IMR-90 (cell line): ENCODE measurements around the gene AXL. TPM values are rescaled to one million over a fixed set of nuclear protein-coding genes. Genes with fewer than 3 reads are reported as not detected.

Experiments
- ATAC-seq: fragments of 200-7000 bp; cut with Tn5 transposase; 2 replicates; pipeline ENCODE4 v1.9.1; 2020; ENCODE audit warnings: low read depth, mild to moderate bottlenecking, moderate library complexity
- BruUV-seq: library from RNA; stranded (reverse); fragments of 400-500 nt; replicated peaks from 2 replicates; lab custom pipeline; 2021; lab: Mats Ljungman, UMichigan
- CTCF ChIA-PET: fragments of 300-600 bp; formaldehyde crosslinking; extraction: SDS; loops from one replicate; lab custom pipeline; 2021; ENCODE audit warnings: antibody characterized with exemption; lab: Yijun Ruan, JAX
- POLR2A ChIA-PET: fragments of 300-600 bp; sonication (Branson Sonifier 250); formaldehyde crosslinking; loops from one replicate; lab custom pipeline; 2022; ENCODE audit warnings: antibody characterized with exemption; ENCODE audit not compliant: unreplicated experiment; lab: Charles Lee
- DNase-seq: peaks from one replicate; pipeline ENCODE4 v3.0.0; 2013
- H2AFZ ChIP-seq: replicated peaks from 2 replicates; pipeline ENCODE3; 2013; ENCODE audit warnings: low read length, mild to moderate bottlenecking; ENCODE audit not compliant: poor library complexity
- H2AK5ac ChIP-seq: 2 replicates; pipeline ENCODE4 v1.6.1; 2013; ENCODE audit warnings: low read depth, low read length, inconsistent platforms
- H2AK9ac ChIP-seq: replicated peaks from 2 replicates; pipeline ENCODE3; 2013; ENCODE audit warnings: mild to moderate bottlenecking, low read depth, low read length, moderate library complexity; ENCODE audit not compliant: poor library complexity
- H2BK120ac ChIP-seq: 2 replicates; pipeline ENCODE4 v1.6.1; 2013; ENCODE audit warnings: low read depth, low read length, inconsistent platforms
- H2BK15ac ChIP-seq: 3 replicates; pipeline ENCODE4 v1.6.1; 2013; ENCODE audit warnings: low read depth, low read length, inconsistent platforms
- H2BK20ac ChIP-seq: 2 replicates; pipeline ENCODE4 v1.6.1; 2013; ENCODE audit warnings: low read depth, mild to moderate bottlenecking, inconsistent platforms, low read length, moderate library complexity
- H2BK5ac ChIP-seq: 2 replicates; pipeline ENCODE4 v1.6.1; 2013; ENCODE audit warnings: mild to moderate bottlenecking, low read depth, low read length, inconsistent platforms; ENCODE audit not compliant: poor library complexity, severe bottlenecking
- H3K14ac ChIP-seq: replicated peaks from 2 replicates; pipeline ENCODE4 v1.6.1; 2013; ENCODE audit warnings: low read depth, low read length, inconsistent platforms
- H3K18ac ChIP-seq: 2 replicates; pipeline ENCODE4 v1.6.1; 2013; ENCODE audit warnings: low read depth, low read length, control low read depth
- H3K23ac ChIP-seq: 2 replicates; pipeline ENCODE4 v1.6.1; 2013; ENCODE audit warnings: low read depth, low read length, inconsistent platforms
- H3K27ac ChIP-seq: 2 replicates; pipeline ENCODE4 v1.5.1; 2013; ENCODE audit warnings: mild to moderate bottlenecking, control low read depth, low read length; ENCODE audit not compliant: insufficient read depth
- H3K27me3 ChIP-seq: 2 replicates; pipeline ENCODE4 v1.6.1; 2013; ENCODE audit warnings: low read length; ENCODE audit not compliant: control insufficient read depth, insufficient read depth
- H3K36me3 ChIP-seq: 2 replicates; pipeline ENCODE4 v1.6.1; 2013; ENCODE audit warnings: low read length, mixed read lengths; ENCODE audit not compliant: control insufficient read depth, insufficient read depth
- H3K4ac ChIP-seq: 2 replicates; pipeline ENCODE4 v1.6.1; 2013; ENCODE audit warnings: low read depth, low read length, inconsistent platforms
- H3K4me1 ChIP-seq: 2 replicates; pipeline ENCODE4 v1.6.1; 2013; ENCODE audit warnings: low read length, mixed read lengths; ENCODE audit not compliant: control insufficient read depth, insufficient read depth
- H3K4me2 ChIP-seq: 2 replicates; pipeline ENCODE4 v1.6.1; 2013; ENCODE audit warnings: low read depth, mild to moderate bottlenecking, control low read depth, low read length, moderate library complexity
- H3K4me3 ChIP-seq: 2 replicates; pipeline ENCODE4 v1.5.1; 2013; ENCODE audit warnings: low read depth, mild to moderate bottlenecking, control low read depth, low read length, moderate library complexity; ENCODE audit not compliant: insufficient read depth
- H3K56ac ChIP-seq: 2 replicates; pipeline ENCODE4 v1.6.1; 2013; ENCODE audit warnings: low read length, inconsistent platforms; ENCODE audit not compliant: insufficient read depth; ENCODE audit errors: extremely low read depth
- H3K79me1 ChIP-seq, 2 experiments: 2 replicates each; pipeline ENCODE4 v1.6.1; 2013; ENCODE audit warnings: low read length in 2 of 2, inconsistent platforms in 1 of 2, low read depth in 1 of 2
- H3K9ac ChIP-seq: 2 replicates; pipeline ENCODE4 v1.6.1; 2013; ENCODE audit warnings: low read depth, low read length, control low read depth
- H3K9me1 ChIP-seq: 2 replicates; pipeline ENCODE4 v1.6.1; 2013; ENCODE audit warnings: low read length, inconsistent platforms; ENCODE audit not compliant: insufficient read depth
- H3K9me3 ChIP-seq: 2 replicates; pipeline ENCODE4 v1.6.1; 2013; ENCODE audit warnings: low read length; ENCODE audit not compliant: control insufficient read depth, insufficient read depth
- H4K20me1 ChIP-seq: 2 replicates; pipeline ENCODE4 v1.6.1; 2013; ENCODE audit warnings: low read length, inconsistent platforms; ENCODE audit not compliant: insufficient read depth
- H4K5ac ChIP-seq: 2 replicates; pipeline ENCODE4 v1.6.1; 2013; ENCODE audit warnings: mild to moderate bottlenecking, low read depth, low read length, control low read depth
- H4K8ac ChIP-seq, 2 experiments: 2 replicates each; pipeline ENCODE4 v1.6.1; 2013; ENCODE audit warnings: low read depth in 2 of 2, low read length in 2 of 2, control low read depth in 1 of 2, inconsistent platforms in 1 of 2
- H4K91ac ChIP-seq: 2 replicates; pipeline ENCODE4 v1.6.1; 2013; ENCODE audit warnings: low read depth, low read length, inconsistent platforms; ENCODE audit not compliant: insufficient read depth
- NFE2L2 ChIP-seq: fragments of 150-350 bp; IDR thresholded peaks from 2 replicates; pipeline ENCODE4 v1.6.1; 2016; ENCODE audit warnings: low read depth, mild to moderate bottlenecking, low read length
- POLR2A ChIP-seq: IDR thresholded peaks from 2 replicates; pipeline ENCODE4 v1.6.1; 2012; ENCODE audit warnings: mild to moderate bottlenecking, low read depth, low read length
- RFX5 ChIP-seq: IDR thresholded peaks from 2 replicates; pipeline ENCODE4 v1.8.0; 2012; ENCODE audit warnings: low read depth, mild to moderate bottlenecking, low read length, moderate library complexity
- WGBS, 2 experiments: methylation state at CpG; one replicate each; pipeline versions ENCODE4 v1.1.5 to v1.1.7; 2013; ENCODE audit warnings: missing lambda C conversion rate in 2 of 2; ENCODE audit not compliant: insufficient read length in 1 of 2; ENCODE audit errors: extremely low coverage in 2 of 2; 5-methylcytosine and 5-hydroxymethylcytosine counted together
- dilution Hi-C: fragments of 300-500 bp; cut with HindIII; formaldehyde crosslinking; loops from one replicate; pipeline ENCODE4 v1.14.3; 2018; ENCODE audit warnings: low sequenced_read_pairs; ENCODE audit not compliant: unreplicated experiment
- in situ Hi-C: fragments of 300-500 bp; cut with MboI; formaldehyde crosslinking; loops from 3 replicates; pipeline ENCODE4 v1.14.3; 2019; ENCODE audit warnings: low sequenced_read_pairs, inconsistent platforms, mixed read lengths
- intact Hi-C: fragments of 100-400 bp; cut with micrococcal nuclease; formaldehyde crosslinking; loops from 2 replicates; pipeline ENCODE4 v1.10.0; 2022
- polyA plus RNA-seq, 3 experiments: library from polyadenylated mRNA; depleted of rRNA; stranded (reverse); fragments of >200 nt; gene quantifications; 2 replicates each; pipeline ENCODE4 v1.2.3, GENCODE V29; 2012; ENCODE audit warnings: low replicate concordance in 1 of 3
- total RNA-seq: library from RNA; depleted of rRNA; stranded (reverse); fragments of >200 nt; gene quantifications from 2 replicates; pipeline ENCODE4 v1.2.3, GENCODE V29; 2012

The AXL gene
- total and polyA plus RNA-seq, 2 of the 4 experiments (the other 2 are of a cell fraction), result 212 to 466 TPM

GRCh38 chr19:41273076-41273475 lies 54.1 kb downstream of the AXL start:
- no peak overlapping the region for H2BK120ac ChIP-seq
- peak overlapping the region; percentile 43 for H2AFZ ChIP-seq
- H3K36me3 ChIP-seq, result peaks cover 83% of the 10 kb centered on the region
- H4K8ac ChIP-seq, result no peak overlapping the region
- no peak overlapping the region for H3K9ac ChIP-seq
- no peak overlapping the region for H3K4ac ChIP-seq
- H3K23ac ChIP-seq, result no peak overlapping the region
- 83% methylated on average over 1 of the region's 6 CpGs; no CpG with 5 or more reads in 1 of the 2 experiments for WGBS, 2 experiments
- no peak overlapping the region for H3K56ac ChIP-seq
- peaks cover 19% of the 10 kb centered on the region for H4K20me1 ChIP-seq
- H3K4me1 ChIP-seq, result no peaks in the 10 kb centered on the region
- H4K5ac ChIP-seq, result no peak overlapping the region
- H3K27ac ChIP-seq, result no peak overlapping the region
- intact Hi-C loops (no loop called here), in situ Hi-C loops (loop anchor here (25.0 kb wide), 1 partner anchor 611 kb away; no protein-coding TSS in a partner anchor), dilution Hi-C loops (no loop called here)
- H4K91ac ChIP-seq, result no peak overlapping the region
- no peak overlapping the region for H2BK20ac ChIP-seq
- no peak overlapping the region for H2BK15ac ChIP-seq
- no peaks in the 10 kb centered on the region for H3K9me1 ChIP-seq
- H3K9me3 ChIP-seq, result no peaks in the 10 kb centered on the region
- no peak overlapping the region; the same call in 1 of the 2 replicates for H2AK5ac ChIP-seq
- no peak overlapping the region for H3K14ac ChIP-seq
- H3K4me2 ChIP-seq, result no peak overlapping the region
- TF ChIP-seq RFX5 (no peak), POLR2A (peak; percentile 2; the same call in 1 of the 2 replicates), NFE2L2 (no peak)
- no peak for ATAC-seq
- no peak for DNase-seq
- ChIA-PET POLR2A (no interaction called here), CTCF (no interaction called here)
- peaks cover 53 to 68% of the 10 kb centered on the region in 2 experiments for H3K79me1 ChIP-seq
- H3K4me3 ChIP-seq, result no peak overlapping the region
- H3K27me3 ChIP-seq, result no peaks in the 10 kb centered on the region
- no peak overlapping the region for H2AK9ac ChIP-seq
- no TSS peak for BruUV-seq
- no peak overlapping the region for H3K18ac ChIP-seq
- H2BK5ac ChIP-seq, result no peak overlapping the region
